ENCODE measurements around the gene PLEKHM2. TPM values are rescaled to one million over a fixed set of nuclear protein-coding genes. Genes with fewer than 3 reads are reported as not detected.

The PLEKHM2 gene
- total RNA-seq, 1 donor from 2014 or later = 16.7 TPM

DNA sequence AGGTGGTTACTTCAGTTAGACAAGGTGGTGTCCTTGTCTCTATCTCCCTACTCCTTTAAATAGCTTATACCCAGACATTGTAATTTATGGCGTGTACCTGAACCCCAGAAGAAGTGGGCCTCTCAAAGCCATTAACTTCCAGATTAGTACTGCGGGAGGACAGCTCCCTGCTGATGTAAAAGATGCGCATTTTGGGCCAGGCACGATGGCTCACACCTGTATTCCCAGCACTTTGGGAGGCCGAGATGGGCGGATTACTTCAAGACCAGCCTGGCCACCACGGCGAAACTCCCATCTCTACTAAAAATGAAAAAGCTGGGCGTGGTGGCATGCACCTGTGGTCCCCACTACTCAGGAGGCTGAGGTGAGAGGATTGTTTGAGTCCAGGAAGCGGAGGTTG is 15.0 kb upstream of the PLEKHM2 start:
- Histone ChIP-seq H3K4me1 (no peaks in the 10 kb centered on the region), H3F3A (ENCODE audit: low read depth) (no peaks in the 10 kb centered on the region), H3K9ac (no peak overlapping the region), H3K27ac (no peak overlapping the region), H2AFZ (replicated peaks) (no peak overlapping the region), H3K4me3 (no peak overlapping the region), H3K4me2 (no peak overlapping the region), H3K27me3 (no peaks in the 10 kb centered on the region), H4K20me1 (ENCODE audit: low read depth) (no peaks in the 10 kb centered on the region), H3K36me3 (no peaks in the 10 kb centered on the region), H3K79me2 (ENCODE audit: low read depth) (no peaks in the 10 kb centered on the region), H3K9me3 (ENCODE audit: low read depth) (no peaks in the 10 kb centered on the region)
- DNase-seq (ENCODE audit: low spot score) = no peak
- TF ChIP-seq, protein P1, sequence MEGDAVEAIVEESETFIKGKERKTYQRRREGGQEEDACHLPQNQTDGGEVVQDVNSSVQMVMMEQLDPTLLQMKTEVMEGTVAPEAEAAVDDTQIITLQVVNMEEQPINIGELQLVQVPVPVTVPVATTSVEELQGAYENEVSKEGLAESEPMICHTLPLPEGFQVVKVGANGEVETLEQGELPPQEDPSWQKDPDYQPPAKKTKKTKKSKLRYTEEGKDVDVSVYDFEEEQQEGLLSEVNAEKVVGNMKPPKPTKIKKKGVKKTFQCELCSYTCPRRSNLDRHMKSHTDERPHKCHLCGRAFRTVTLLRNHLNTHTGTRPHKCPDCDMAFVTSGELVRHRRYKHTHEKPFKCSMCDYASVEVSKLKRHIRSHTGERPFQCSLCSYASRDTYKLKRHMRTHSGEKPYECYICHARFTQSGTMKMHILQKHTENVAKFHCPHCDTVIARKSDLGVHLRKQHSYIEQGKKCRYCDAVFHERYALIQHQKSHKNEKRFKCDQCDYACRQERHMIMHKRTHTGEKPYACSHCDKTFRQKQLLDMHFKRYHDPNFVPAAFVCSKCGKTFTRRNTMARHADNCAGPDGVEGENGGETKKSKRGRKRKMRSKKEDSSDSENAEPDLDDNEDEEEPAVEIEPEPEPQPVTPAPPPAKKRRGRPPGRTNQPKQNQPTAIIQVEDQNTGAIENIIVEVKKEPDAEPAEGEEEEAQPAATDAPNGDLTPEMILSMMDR (IDR thresholded peaks at IDR 0.05) = no peak
- TF ChIP-seq EZH2 (IDR thresholded peaks at IDR 0.05) = no peak
- TF ChIP-seq EZH2phosphoT487 (IDR thresholded peaks at IDR 0.05) = no peak
- H3K27me3 Mint-ChIP-seq (ENCODE audit: insufficient read depth, low read depth) = peaks cover 13% of the 10 kb centered on the region
- H3K4me1 Mint-ChIP-seq = no peaks in the 10 kb centered on the region
- no peak overlapping the region for H3K4me3 Mint-ChIP-seq
- no peak overlapping the region for H3K27ac Mint-ChIP-seq
- H3K9me3 Mint-ChIP-seq = no peaks in the 10 kb centered on the region
- H3K36me3 Mint-ChIP-seq = no peaks in the 10 kb centered on the region

DNA sequence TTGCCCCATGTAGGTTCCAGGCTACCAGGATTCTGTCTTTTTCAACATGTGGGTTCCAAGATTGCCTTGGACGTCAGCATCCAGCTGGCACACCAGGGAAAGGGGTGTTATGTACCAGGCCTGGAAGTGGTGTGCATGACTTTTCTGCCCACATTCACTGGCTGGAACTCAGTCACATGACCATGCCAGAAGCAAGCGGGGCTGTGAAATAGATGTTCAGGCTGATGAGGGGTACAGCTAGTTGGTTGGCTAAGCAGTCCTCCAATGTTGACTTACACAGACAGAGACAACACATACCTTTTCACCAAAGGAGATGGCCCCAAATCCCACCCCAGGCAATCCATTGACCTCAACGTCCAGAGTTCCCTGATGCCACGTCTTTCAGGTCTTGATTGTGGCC is 14.3 kb upstream of the PLEKHM2 start:
- no peak overlapping the region for H3K27ac ChIP-seq

GRCh38 chr1:15671430-15671829 is 12.7 kb upstream of the PLEKHM2 start:
- no peak overlapping the region for H3K27ac Mint-ChIP-seq
- H3K9me3 Mint-ChIP-seq = no peaks in the 10 kb centered on the region
- no peaks in the 10 kb centered on the region for H4K20me1 ChIP-seq (ENCODE audit: low read depth)
- H3K27me3 Mint-ChIP-seq (ENCODE audit: insufficient read depth, low read depth) = peaks cover 13% of the 10 kb centered on the region
- TF ChIP-seq EZH2 (IDR thresholded peaks at IDR 0.05) (no peak), EZH2phosphoT487 (IDR thresholded peaks at IDR 0.05) (no peak)
- TF ChIP-seq, protein P1 (IDR thresholded peaks at IDR 0.05) = no peak
- no peaks in the 10 kb centered on the region for H3F3A ChIP-seq (ENCODE audit: low read depth)
- H2AFZ ChIP-seq (replicated peaks) = no peak overlapping the region
- no peak overlapping the region for H3K27ac ChIP-seq
- H3K4me1 ChIP-seq = no peaks in the 10 kb centered on the region
- no peaks in the 10 kb centered on the region for H3K79me2 ChIP-seq (ENCODE audit: low read depth)
- H3K4me3 ChIP-seq = no peak overlapping the region
- no peaks in the 10 kb centered on the region for H3K4me1 Mint-ChIP-seq
- no peaks in the 10 kb centered on the region for H3K36me3 ChIP-seq
- DNase-seq (ENCODE audit: low spot score) = no peak
- H3K36me3 Mint-ChIP-seq = no peaks in the 10 kb centered on the region
- no peaks in the 10 kb centered on the region for H3K9me3 ChIP-seq (ENCODE audit: low read depth)
- no peaks in the 10 kb centered on the region for H3K27me3 ChIP-seq
- H3K4me2 ChIP-seq = no peak overlapping the region
- no peak overlapping the region for H3K9ac ChIP-seq
- H3K4me3 Mint-ChIP-seq = no peak overlapping the region

More for the DNA sequence above, 14.3 kb upstream of the PLEKHM2 start:
- H3K9ac ChIP-seq = no peak overlapping the region
- H3K79me2 ChIP-seq (ENCODE audit: low read depth) = no peaks in the 10 kb centered on the region
- H3K27me3 ChIP-seq = no peaks in the 10 kb centered on the region
- TF ChIP-seq, protein P1 (IDR thresholded peaks at IDR 0.05) = no peak
- TF ChIP-seq EZH2 (IDR thresholded peaks at IDR 0.05) = no peak
- no peak for TF ChIP-seq EZH2phosphoT487 (IDR thresholded peaks at IDR 0.05)
- Mint-ChIP-seq H3K4me1 (no peaks in the 10 kb centered on the region), H3K36me3 (no peaks in the 10 kb centered on the region), H3K27ac (no peak overlapping the region), H3K9me3 (no peaks in the 10 kb centered on the region), H3K27me3 (ENCODE audit: insufficient read depth, low read depth) (peaks cover 13% of the 10 kb centered on the region), H3K4me3 (no peak overlapping the region)
- no peaks in the 10 kb centered on the region for H3F3A ChIP-seq (ENCODE audit: low read depth)
- H3K4me3 ChIP-seq = no peak overlapping the region
- H2AFZ ChIP-seq (replicated peaks) = no peak overlapping the region
- no peaks in the 10 kb centered on the region for H3K4me1 ChIP-seq
- H3K4me2 ChIP-seq = no peak overlapping the region
- no peak for DNase-seq (ENCODE audit: low spot score)
- H4K20me1 ChIP-seq (ENCODE audit: low read depth) = no peaks in the 10 kb centered on the region
- no peaks in the 10 kb centered on the region for H3K9me3 ChIP-seq (ENCODE audit: low read depth)
- no peaks in the 10 kb centered on the region for H3K36me3 ChIP-seq
